Measurements from ENCODE around the gene CRHR1.

GRCh38 chr17:45876539-45876938, 92.4 kb downstream of the CRHR1 start:
- no peak for TF ChIP-seq CTCF (IDR thresholded peaks at IDR 0.05; ENCODE audit: low read depth, low read length)
- no peak for TF ChIP-seq MAX (IDR thresholded peaks at IDR 0.05; ENCODE audit: low read depth, low read length)
- no peak for TF ChIP-seq POLR2A (IDR thresholded peaks at IDR 0.05; ENCODE audit: extremely low read depth, insufficient read length)
